PC-3 (cell line): ENCODE measurements around the gene SIM2. TPM values are rescaled to one million over a fixed set of nuclear protein-coding genes. Genes with fewer than 3 reads are reported as not detected.

ENCODE experiments used
- ATAC-seq: fragments of 200-7000 bp; cut with Tn5 transposase; 2 replicates; pipeline ENCODE4 v1.9.1; 2020; ENCODE audit warnings: mild to moderate bottlenecking, moderate library complexity
- BruUV-seq: library from RNA; stranded (reverse); fragments of 400-500 nt; replicated peaks from 2 replicates; lab custom pipeline; 2021; lab: Mats Ljungman, UMichigan
- CTCF ChIA-PET: fragments of 300-600 bp; sonication (Branson Sonifier 250); formaldehyde crosslinking; loops from one replicate; lab custom pipeline; 2022; ENCODE audit warnings: antibody characterized with exemption; lab: Charles Lee
- POLR2A ChIA-PET: fragments of 300-600 bp; sonication (Branson Sonifier 250); formaldehyde crosslinking; loops from one replicate; lab custom pipeline; 2022; ENCODE audit warnings: antibody characterized with exemption; ENCODE audit not compliant: unreplicated experiment; lab: Charles Lee
- DNase-seq: peaks from one replicate; pipeline ENCODE4 v3.0.0-alpha.2; 2015
- H2AFZ ChIP-seq: fragments of 300-600 bp; sonication (generic); 2 replicates; pipeline ENCODE4 v1.6.0; 2016; ENCODE audit warnings: antibody characterized with exemption, low read length
- H3F3A ChIP-seq: fragments of 300-600 bp; sonication (generic); one replicate; pipeline ENCODE4 v1.6.0; 2017; ENCODE audit warnings: antibody characterized with exemption, low read length, control low read depth, mild to moderate bottlenecking; ENCODE audit not compliant: unreplicated experiment
- H3K27ac ChIP-seq: fragments of 300-600 bp; sonication (generic); 2 replicates; pipeline ENCODE4 v1.5.1; 2016; ENCODE audit warnings: mild to moderate bottlenecking, low read length
- H3K27me3 ChIP-seq: fragments of 300-600 bp; sonication (generic); 2 replicates; pipeline ENCODE4 v1.6.1; 2016; ENCODE audit warnings: low read length, mixed read lengths
- H3K36me3 ChIP-seq: fragments of 300-600 bp; sonication (generic); 2 replicates; pipeline ENCODE4 v1.6.1; 2016; ENCODE audit warnings: low read depth, mixed run types, low read length, mixed read lengths
- H3K4me1 ChIP-seq: fragments of 300-600 bp; sonication (generic); 2 replicates; pipeline ENCODE4 v1.5.1; 2016; ENCODE audit warnings: low read length; ENCODE audit not compliant: insufficient read depth
- H3K4me2 ChIP-seq: fragments of 300-600 bp; sonication (generic); 2 replicates; pipeline ENCODE4 v1.6.0; 2016; ENCODE audit warnings: low read length
- H3K4me3 ChIP-seq: fragments of 300-600 bp; sonication (generic); 2 replicates; pipeline ENCODE4 v1.5.1; 2016; ENCODE audit warnings: mild to moderate bottlenecking, low read length, mixed read lengths
- H3K79me2 ChIP-seq: fragments of 300-600 bp; sonication (generic); 2 replicates; pipeline ENCODE4 v1.6.1; 2017; ENCODE audit warnings: low read length, mixed read lengths
- H3K9ac ChIP-seq: fragments of 300-600 bp; sonication (generic); 2 replicates; pipeline ENCODE4 v1.6.0; 2016; ENCODE audit warnings: mild to moderate bottlenecking, low read length
- H3K9me2 ChIP-seq: fragments of 300-600 bp; sonication (generic); replicated peaks from 2 replicates; pipeline ENCODE4 v1.6.1; 2016; ENCODE audit warnings: mixed run types, low read length, mixed read lengths
- H3K9me3 ChIP-seq: fragments of 300-600 bp; sonication (generic); 2 replicates; pipeline ENCODE4 v1.6.1; 2016; ENCODE audit warnings: low read length, mixed read lengths
- H4K20me1 ChIP-seq: fragments of 300-600 bp; sonication (generic); 2 replicates; pipeline ENCODE4 v1.6.1; 2016; ENCODE audit warnings: low read length, mixed read lengths
- EZH2 ChIP-seq: fragments of 300-600 bp; sonication (generic); IDR thresholded peaks from one replicate; pipeline ENCODE4 v1.6.1; 2017; ENCODE audit warnings: antibody characterized with exemption, mild to moderate bottlenecking, low read length; ENCODE audit not compliant: unreplicated experiment
- EZH2phosphoT487 ChIP-seq: fragments of 300-600 bp; sonication (generic); IDR thresholded peaks from 2 replicates; pipeline ENCODE4 v1.6.1; 2018; ENCODE audit warnings: mild to moderate bottlenecking, antibody characterized with exemption, low read length, borderline replicate concordance
- intact Hi-C: fragments of 100-400 bp; cut with micrococcal nuclease; formaldehyde crosslinking; loops from 2 replicates; pipeline ENCODE4 v1.9.0; 2023
- total RNA-seq: library from RNA; depleted of rRNA; stranded (reverse); fragments of >200 nt; gene quantifications from 2 replicates; pipeline ENCODE4 v1.2.3, GENCODE V29; 2014
- TF ChIP-seq, protein P1 (sequence below): fragments of 300-600 bp; sonication (generic); conservative IDR thresholded peaks from 2 replicates; pipeline ENCODE4 v1.5.1; 2017; ENCODE audit warnings: antibody characterized with exemption, low read depth, mild to moderate bottlenecking, low read length

The SIM2 gene
- total RNA-seq, 1 experiment from 2014 or later, result 71.2 TPM

DNA sequence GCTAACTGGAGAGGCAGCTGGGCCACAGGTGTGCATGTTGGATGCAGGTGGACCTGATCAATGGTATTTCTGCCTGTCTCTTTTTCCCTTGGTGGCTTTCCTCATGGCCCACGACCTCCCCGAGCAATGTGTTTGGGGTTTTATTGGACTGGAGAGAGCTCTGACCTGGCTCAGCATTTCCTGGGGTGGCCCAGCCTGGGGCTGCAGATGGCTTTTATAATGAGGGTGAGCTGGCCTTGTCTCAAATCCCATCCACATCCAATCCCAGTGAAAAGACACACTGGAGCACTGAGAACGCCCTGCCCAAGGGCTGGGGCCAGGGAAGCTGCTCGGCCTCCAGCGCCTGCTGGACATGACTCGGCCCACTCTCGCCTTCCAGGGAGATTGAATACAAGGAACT lies 44.1 kb downstream of the SIM2 start:
- H3K9me3 ChIP-seq, result no peaks in the 10 kb centered on the region
- no peak overlapping the region for H3K27ac ChIP-seq
- no peaks in the 10 kb centered on the region for H3F3A ChIP-seq
- no peaks in the 10 kb centered on the region for H4K20me1 ChIP-seq
- no peaks in the 10 kb centered on the region for H3K79me2 ChIP-seq
- no peak overlapping the region for H2AFZ ChIP-seq
- DNase-seq (no peak), ATAC-seq (no peak)
- no peak overlapping the region for H3K4me3 ChIP-seq
- H3K4me1 ChIP-seq, result no peaks in the 10 kb centered on the region
- H3K4me2 ChIP-seq, result no peak overlapping the region
- TF ChIP-seq EZH2phosphoT487, result no peak
- TF ChIP-seq, protein P1, sequence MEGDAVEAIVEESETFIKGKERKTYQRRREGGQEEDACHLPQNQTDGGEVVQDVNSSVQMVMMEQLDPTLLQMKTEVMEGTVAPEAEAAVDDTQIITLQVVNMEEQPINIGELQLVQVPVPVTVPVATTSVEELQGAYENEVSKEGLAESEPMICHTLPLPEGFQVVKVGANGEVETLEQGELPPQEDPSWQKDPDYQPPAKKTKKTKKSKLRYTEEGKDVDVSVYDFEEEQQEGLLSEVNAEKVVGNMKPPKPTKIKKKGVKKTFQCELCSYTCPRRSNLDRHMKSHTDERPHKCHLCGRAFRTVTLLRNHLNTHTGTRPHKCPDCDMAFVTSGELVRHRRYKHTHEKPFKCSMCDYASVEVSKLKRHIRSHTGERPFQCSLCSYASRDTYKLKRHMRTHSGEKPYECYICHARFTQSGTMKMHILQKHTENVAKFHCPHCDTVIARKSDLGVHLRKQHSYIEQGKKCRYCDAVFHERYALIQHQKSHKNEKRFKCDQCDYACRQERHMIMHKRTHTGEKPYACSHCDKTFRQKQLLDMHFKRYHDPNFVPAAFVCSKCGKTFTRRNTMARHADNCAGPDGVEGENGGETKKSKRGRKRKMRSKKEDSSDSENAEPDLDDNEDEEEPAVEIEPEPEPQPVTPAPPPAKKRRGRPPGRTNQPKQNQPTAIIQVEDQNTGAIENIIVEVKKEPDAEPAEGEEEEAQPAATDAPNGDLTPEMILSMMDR, result no peak
- TF ChIP-seq EZH2, result no peak
- no peak overlapping the region for H3K9ac ChIP-seq
- no peaks in the 10 kb centered on the region for H3K27me3 ChIP-seq
- intact Hi-C loops, result no loop called here
- H3K9me2 ChIP-seq, result no peaks in the 10 kb centered on the region
- CTCF ChIA-PET, result no interaction called here
- H3K36me3 ChIP-seq, result peaks cover 60% of the 10 kb centered on the region
- BruUV-seq, result no TSS peak
- POLR2A ChIA-PET, result no interaction called here

DNA sequence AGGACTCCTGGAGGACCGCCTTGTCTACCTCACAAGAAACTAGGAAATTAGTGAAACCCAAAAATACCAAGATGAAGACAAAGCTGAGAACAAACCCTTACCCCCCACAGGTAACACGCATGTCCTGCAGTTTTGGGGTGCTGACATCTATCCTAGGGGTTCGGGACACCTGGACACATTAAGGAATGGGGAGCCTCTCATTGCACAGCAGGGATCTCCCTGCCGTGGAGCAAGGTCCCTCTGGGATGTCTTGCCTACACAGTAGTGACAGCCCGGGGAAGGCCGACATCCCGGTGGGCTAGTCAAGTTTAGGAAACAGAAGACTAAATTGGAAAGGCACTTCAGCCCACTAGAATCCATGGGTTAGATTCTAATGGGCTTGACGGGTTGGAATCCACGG lies 44.5 kb downstream of the SIM2 start:
- TF ChIP-seq, protein P1, result no peak
- no peak for TF ChIP-seq EZH2
- TF ChIP-seq EZH2phosphoT487, result no peak

DNA sequence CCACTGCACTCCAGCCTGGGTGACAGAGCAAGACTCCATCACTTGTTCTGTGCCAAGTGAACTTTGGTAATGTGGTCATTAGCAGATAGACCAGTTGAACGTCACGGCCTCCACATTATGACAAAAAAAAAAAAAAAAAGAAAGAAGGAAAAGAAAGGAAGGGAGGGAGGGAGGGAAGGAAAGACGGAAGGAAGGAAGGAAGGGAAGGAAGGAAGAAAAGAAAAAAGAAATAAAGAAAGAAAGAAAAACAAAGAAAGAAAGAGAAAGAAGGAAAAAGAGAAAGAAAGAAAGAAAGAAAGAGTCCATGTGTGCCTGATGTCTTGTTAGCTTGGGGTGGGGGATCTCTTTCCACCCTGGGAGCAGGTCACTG lies 45.3 kb downstream of the SIM2 start:
- ChIA-PET POLR2A (no interaction called here), CTCF (interaction anchor here (0.9 kb wide), 1 partner anchor 174 kb away, joined by 3 read pairs; no protein-coding TSS in a partner anchor)
- Histone ChIP-seq H3K79me2 (no peaks in the 10 kb centered on the region), H2AFZ (no peak overlapping the region), H3K27ac (no peak overlapping the region), H3F3A (no peaks in the 10 kb centered on the region), H3K9ac (no peak overlapping the region), H3K27me3 (no peaks in the 10 kb centered on the region), H3K4me3 (no peak overlapping the region), H3K9me3 (no peaks in the 10 kb centered on the region), H3K9me2 (no peaks in the 10 kb centered on the region), H4K20me1 (no peaks in the 10 kb centered on the region), H3K4me2 (no peak overlapping the region), H3K4me1 (no peaks in the 10 kb centered on the region), H3K36me3 (peaks cover 67% of the 10 kb centered on the region)
- TF ChIP-seq EZH2phosphoT487 (no peak), EZH2 (no peak)
- TF ChIP-seq, protein P1, result no peak
- intact Hi-C loops, result no loop called here
- BruUV-seq, result no TSS peak
- DNase-seq (no peak), ATAC-seq (no peak)

More for the DNA sequence above, 44.5 kb downstream of the SIM2 start:
- BruUV-seq, result no TSS peak
- intact Hi-C loops, result no loop called here
- Histone ChIP-seq H2AFZ (no peak overlapping the region), H3K9ac (no peak overlapping the region), H3K4me2 (no peak overlapping the region), H3K4me1 (no peaks in the 10 kb centered on the region), H3F3A (no peaks in the 10 kb centered on the region), H3K79me2 (no peaks in the 10 kb centered on the region), H4K20me1 (no peaks in the 10 kb centered on the region), H3K27ac (no peak overlapping the region), H3K9me3 (no peaks in the 10 kb centered on the region), H3K9me2 (no peaks in the 10 kb centered on the region), H3K27me3 (no peaks in the 10 kb centered on the region), H3K36me3 (peaks cover 62% of the 10 kb centered on the region), H3K4me3 (no peak overlapping the region)
- POLR2A ChIA-PET, result no interaction called here
- ATAC-seq (no peak), DNase-seq (no peak)
- CTCF ChIA-PET, result no interaction called here
